ENCODE results near the gene CUEDC2. TPM values are rescaled to one million over a fixed set of nuclear protein-coding genes. Genes with fewer than 3 reads are reported as not detected.

Gene CUEDC2
- total and polyA plus RNA-seq, 2 experiments from 2014 or later: 45.4 to 79.9 TPM

- no peaks in the 10 kb centered on the region for H3K79me2 ChIP-seq
- no peak overlapping the region for H3K4me3 ChIP-seq
- no peaks in the 10 kb centered on the region for H3K9me3 ChIP-seq (ENCODE audit: low read depth)
- no peaks in the 10 kb centered on the region for H4K20me1 ChIP-seq (ENCODE audit: insufficient read depth, poor library complexity, severe bottlenecking)
- WGBS (ENCODE audit: low lambda C conversion rate, missing lambda C conversion rate): 71% methylated on average over 4 of the region's 4 CpGs
- no peaks in the 10 kb centered on the region for H3K4me1 ChIP-seq (ENCODE audit: insufficient read depth)
- H3K36me3 ChIP-seq (replicated peaks; ENCODE audit: insufficient read depth, low read depth): no peaks in the 10 kb centered on the region
- no peak overlapping the region for H3K27ac ChIP-seq
- DNase-seq (ENCODE audit: low spot score): no peak
- TF ChIP-seq CTCF (IDR thresholded peaks at IDR 0.05; ENCODE audit: poor library complexity) (no peak), EZH2phosphoT487 (IDR thresholded peaks at IDR 0.05; ENCODE audit: low read depth, severe bottlenecking, unreplicated experiment) (no peak), EZH2 (IDR thresholded peaks at IDR 0.05; ENCODE audit: borderline replicate concordance) (no peak)
- H3K4me2 ChIP-seq: no peak overlapping the region
- no peaks in the 10 kb centered on the region for H3K9me2 ChIP-seq (replicated peaks; ENCODE audit: insufficient read depth)
- no peak overlapping the region for H2AFZ ChIP-seq
- no peaks in the 10 kb centered on the region for H3K27me3 ChIP-seq
Measured at GRCh38 chr10:102384606-102385429, 47.6 kb downstream of the CUEDC2 start.

- Histone ChIP-seq H3K36me3 (replicated peaks; ENCODE audit: insufficient read depth, low read depth) (no peaks in the 10 kb centered on the region), H3K27ac (no peak overlapping the region), H4K20me1 (ENCODE audit: insufficient read depth, poor library complexity, severe bottlenecking) (no peaks in the 10 kb centered on the region), H3K27me3 (no peaks in the 10 kb centered on the region), H3K79me2 (no peaks in the 10 kb centered on the region), H3K9me3 (ENCODE audit: low read depth) (no peaks in the 10 kb centered on the region), H2AFZ (no peak overlapping the region), H3K4me3 (no peak overlapping the region), H3K4me2 (no peak overlapping the region), H3K4me1 (ENCODE audit: insufficient read depth) (no peaks in the 10 kb centered on the region), H3K9me2 (replicated peaks; ENCODE audit: insufficient read depth) (no peaks in the 10 kb centered on the region)
- no peak for DNase-seq (ENCODE audit: low spot score)
- 50% methylated on average over 6 of the region's 6 CpGs for WGBS (ENCODE audit: low lambda C conversion rate, missing lambda C conversion rate)
- no peak for TF ChIP-seq EZH2phosphoT487 (IDR thresholded peaks at IDR 0.05; ENCODE audit: low read depth, severe bottlenecking, unreplicated experiment)
- peak; percentile 25 for TF ChIP-seq CTCF (IDR thresholded peaks at IDR 0.05; ENCODE audit: poor library complexity)
Measured at GRCh38 chr10:102384053-102384452, 48.3 kb downstream of the CUEDC2 start.

- Histone ChIP-seq H3K4me3 (no peak overlapping the region), H3K27ac (no peak overlapping the region), H3K9me3 (ENCODE audit: low read depth) (no peaks in the 10 kb centered on the region), H3K36me3 (replicated peaks; ENCODE audit: insufficient read depth, low read depth) (no peaks in the 10 kb centered on the region), H3K27me3 (no peaks in the 10 kb centered on the region), H3K79me2 (no peaks in the 10 kb centered on the region), H2AFZ (no peak overlapping the region), H3K9me2 (replicated peaks; ENCODE audit: insufficient read depth) (no peaks in the 10 kb centered on the region), H3K4me2 (no peak overlapping the region), H4K20me1 (ENCODE audit: insufficient read depth, poor library complexity, severe bottlenecking) (no peaks in the 10 kb centered on the region), H3K4me1 (ENCODE audit: insufficient read depth) (no peaks in the 10 kb centered on the region)
- DNase-seq (ENCODE audit: low spot score): no peak
- 89% methylated on average over 8 of the region's 8 CpGs for WGBS (ENCODE audit: low lambda C conversion rate, missing lambda C conversion rate)
- no peak for TF ChIP-seq EZH2phosphoT487 (IDR thresholded peaks at IDR 0.05; ENCODE audit: low read depth, severe bottlenecking, unreplicated experiment)
- no peak for TF ChIP-seq EZH2 (IDR thresholded peaks at IDR 0.05; ENCODE audit: borderline replicate concordance)
- no peak for TF ChIP-seq CTCF (IDR thresholded peaks at IDR 0.05; ENCODE audit: poor library complexity)
Measured at GRCh38 chr10:102382871-102383270, 49.5 kb downstream of the CUEDC2 start.

All from hepatocyte (in vitro differentiated cells).